Activated T-helper 1 cell treated with anti-CD3 and anti-CD28 coated beads, Interleukin-2, amount 50 U/mL, for 16 hours (primary cell): ENCODE results near the gene PACSIN2.

Source experiments
- DNase-seq, 2 donors: peaks; one replicate each; pipeline ENCODE4 v3.0.0-alpha.2; 2020; ENCODE audit warnings: low read depth in 1 of 2, low spot score in 1 of 2

The PACSIN2 gene

DNA sequence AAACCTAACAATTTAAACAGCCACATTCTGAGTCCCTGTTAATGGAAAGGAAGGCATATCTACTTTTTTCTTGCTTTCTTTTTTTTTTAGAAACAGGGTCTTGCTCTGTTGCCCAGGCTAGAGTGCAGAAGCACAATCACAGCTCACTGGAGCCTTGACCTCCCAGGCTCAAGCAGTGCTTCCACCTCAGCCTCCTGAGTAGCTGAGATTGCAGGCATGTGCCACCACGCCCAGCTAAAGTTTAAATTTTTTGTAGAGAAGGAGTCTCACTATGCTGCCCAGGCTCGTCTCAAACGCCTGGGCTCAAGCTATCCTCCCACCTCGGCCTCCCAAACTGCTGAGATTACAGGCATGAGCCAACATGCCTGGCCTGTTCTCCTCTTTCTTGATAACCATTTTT, 183.2 kb downstream of the PACSIN2 start:
- no peak for DNase-seq

DNA sequence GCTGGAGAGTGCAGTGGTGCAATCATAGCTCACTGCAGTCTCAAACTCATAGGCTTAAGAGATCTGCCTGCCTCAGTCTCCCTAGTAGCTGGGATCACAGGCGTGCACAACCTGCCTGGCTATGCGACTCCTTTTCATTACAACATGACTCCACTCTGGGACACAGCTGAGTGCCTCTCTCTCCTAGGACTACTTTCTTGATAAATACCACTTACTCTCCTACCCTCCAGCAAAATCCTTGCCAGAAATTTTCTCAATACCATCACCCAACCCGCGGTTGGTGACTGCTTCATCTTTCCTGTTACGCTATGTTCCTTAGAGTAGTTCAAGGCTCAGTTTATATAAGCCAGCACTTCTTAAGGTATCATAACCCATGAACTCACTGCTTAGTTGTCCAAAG, 184.8 kb downstream of the PACSIN2 start:
- no peak for DNase-seq

DNA sequence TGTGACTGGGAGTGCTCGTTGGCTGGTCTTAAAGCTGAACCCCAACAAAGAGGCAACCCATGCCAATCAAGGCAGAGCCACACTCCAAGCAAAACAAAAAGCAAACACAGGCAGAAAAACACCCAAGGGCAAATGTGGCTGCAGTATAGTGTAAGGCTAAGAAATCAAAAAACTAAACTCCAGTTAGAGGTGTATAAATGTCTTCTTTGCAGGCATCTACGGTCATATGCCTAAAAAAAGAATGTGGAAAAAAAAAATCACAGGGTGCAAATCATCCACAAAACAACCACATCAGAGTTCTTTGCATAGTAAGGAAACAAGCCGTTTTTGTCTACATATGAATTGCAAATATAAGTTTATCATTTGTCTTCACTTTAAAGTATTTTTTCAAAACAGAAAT, 185.6 kb downstream of the PACSIN2 start:
- DNase-seq: no peak

DNA sequence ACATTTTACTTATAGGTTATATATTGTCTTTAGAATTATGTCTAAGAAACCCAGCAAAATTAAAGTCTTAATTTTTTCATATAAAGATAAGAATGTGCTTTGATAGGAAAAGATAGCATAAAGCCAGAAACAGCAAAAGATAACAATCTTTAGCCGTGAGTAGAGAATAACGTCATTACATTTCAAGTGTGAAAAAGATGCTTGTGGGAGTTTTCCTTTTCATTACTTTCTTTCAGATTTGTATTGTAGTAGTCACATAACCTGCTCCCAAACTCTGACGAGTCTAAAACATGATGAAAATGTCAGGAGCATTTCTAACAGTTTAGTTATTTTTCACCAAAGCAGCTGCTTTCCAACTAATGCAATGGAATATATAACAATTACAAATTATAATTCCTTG, 189.2 kb downstream of the PACSIN2 start:
- DNase-seq: no peak

DNA sequence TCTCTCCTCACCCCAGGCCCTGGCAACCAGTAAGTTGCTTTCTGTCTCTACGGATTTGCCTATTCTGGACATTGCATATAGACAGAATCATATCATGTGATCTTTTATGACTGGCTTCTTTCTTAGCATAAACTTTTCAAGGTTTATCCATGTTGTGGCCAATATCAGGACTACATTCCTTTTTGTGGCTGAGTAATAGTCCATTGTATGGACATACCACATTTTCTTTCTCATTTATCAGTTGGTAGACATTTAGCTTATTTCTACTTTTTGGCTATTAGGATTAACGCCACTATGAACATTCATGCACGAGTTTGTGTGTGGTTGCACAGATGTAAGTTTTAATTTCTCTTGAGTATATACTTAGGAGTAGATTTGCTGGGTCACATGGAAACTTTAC, 193.6 kb downstream of the PACSIN2 start:
- no peak for DNase-seq

DNA sequence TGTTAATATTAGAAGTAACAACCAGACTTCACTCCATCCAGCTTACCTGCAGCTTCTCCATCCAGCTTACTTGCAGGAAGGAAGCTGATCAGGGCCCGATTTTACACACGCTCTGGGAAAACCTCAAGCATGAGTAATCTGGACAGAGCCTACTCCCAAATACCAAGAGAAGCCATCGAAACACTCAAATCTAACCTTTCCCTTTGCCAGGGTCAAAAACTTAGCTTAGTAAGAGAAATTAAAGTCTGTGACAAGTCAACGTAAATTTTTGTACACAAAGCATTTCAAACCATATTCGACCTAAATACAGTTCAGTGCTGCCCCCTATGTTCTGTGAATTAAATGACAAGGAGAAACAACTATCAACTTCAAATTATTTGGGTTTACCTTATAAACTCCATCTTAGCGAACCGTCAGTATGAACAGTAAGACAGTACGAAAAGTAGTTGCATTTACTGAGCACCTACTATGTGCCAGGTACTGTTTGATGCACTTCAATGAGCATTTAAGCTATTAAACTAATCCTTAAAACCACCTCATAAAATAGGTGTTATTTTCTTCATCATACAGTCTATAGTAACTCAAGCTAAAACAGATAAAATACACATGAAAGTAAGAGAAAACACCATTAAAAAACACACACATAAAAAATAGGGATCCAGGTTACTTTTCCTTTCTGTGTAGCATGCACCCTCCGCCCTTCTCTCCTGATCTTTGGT, 194.7 kb downstream of the PACSIN2 start:
- no peak for DNase-seq
